Right ventricle myocardium superior (tissue), 1 donor: ENCODE data around the gene RARRES2. TPM values are rescaled to one million over a fixed set of nuclear protein-coding genes. Genes with fewer than 3 reads are reported as not detected.
A peak's percentile ranks its signal among the peaks of the same experiment; 100 is the strongest.
"Not testable (repeated sequence)": the region's sequence is repeated elsewhere in the genome, so short reads cannot be mapped to it uniquely, and the experiment has no call there.

Source experiments
- ATAC-seq: fragments of 200-7000 bp; cut with Tn5 transposase; one replicate; pipeline ENCODE4 v1.9.1; 2020; ENCODE audit warnings: mild to moderate bottlenecking; ENCODE audit not compliant: poor library complexity
- DNase-seq: peaks from one replicate; pipeline ENCODE4 v3.0.0-alpha.2; 2020
- intact Hi-C: fragments of 100-400 bp; cut with DNase I; formaldehyde crosslinking; loops from one replicate; pipeline ENCODE4 v1.11.2; 2022
- total RNA-seq: library from RNA; stranded (reverse); fragmentation: NEBNext Ultra II Directional; extraction: Animal tissue kit (Norgen Biotek cat#: 25700); gene quantifications from one replicate; pipeline ENCODE4 v1.2.1, GENCODE V29; 2021
- donor health status: DM: no; HTN: yes; CAD: no; lungs with severe emphysema.

RARRES2 gene
- total RNA-seq, 1 donor from 2014 or later: 24.0 TPM

DNA sequence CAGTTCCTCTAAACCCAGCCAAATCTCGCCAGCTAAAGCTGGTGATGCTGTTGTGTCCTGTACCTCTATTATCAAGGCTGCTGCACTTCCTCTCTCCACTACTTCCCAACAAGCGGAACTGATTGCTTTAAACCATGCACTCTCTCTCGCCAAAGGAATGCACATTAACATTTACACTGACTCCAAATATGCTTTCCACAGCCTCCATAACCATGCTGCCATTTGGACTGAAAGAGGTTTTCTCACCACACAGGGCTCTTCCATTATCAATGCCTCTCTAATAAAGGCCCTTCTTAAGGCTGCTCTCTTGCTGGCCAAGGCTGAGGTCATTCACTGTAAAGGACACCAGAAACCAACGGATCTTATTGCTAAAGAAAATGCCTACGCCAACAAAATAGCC is 29.7 kb downstream of the RARRES2 start:
- intact Hi-C loops: no loop called here
- ATAC-seq (no peak), DNase-seq (no peak)

DNA sequence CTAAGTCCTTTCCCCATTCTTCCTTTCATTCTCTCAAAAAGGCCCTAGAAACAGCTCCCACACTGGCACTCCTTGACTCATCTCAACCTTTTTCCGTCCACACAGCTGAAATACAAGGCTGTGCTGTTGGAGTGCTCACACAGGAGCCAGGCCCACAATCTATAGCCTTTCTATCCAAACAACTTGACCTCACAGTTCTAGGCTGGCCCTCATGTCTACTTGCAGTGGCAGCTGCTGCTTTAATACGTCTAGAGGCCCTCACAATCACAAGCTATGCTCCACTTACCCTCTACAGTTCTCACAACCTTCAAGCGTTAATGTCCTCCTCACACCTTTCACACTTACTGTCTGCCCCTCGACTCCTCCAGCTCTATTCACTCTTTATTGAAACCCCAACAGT is 30.3 kb downstream of the RARRES2 start:
- no peak for DNase-seq
- intact Hi-C loops: no loop called here
- ATAC-seq: no peak

DNA sequence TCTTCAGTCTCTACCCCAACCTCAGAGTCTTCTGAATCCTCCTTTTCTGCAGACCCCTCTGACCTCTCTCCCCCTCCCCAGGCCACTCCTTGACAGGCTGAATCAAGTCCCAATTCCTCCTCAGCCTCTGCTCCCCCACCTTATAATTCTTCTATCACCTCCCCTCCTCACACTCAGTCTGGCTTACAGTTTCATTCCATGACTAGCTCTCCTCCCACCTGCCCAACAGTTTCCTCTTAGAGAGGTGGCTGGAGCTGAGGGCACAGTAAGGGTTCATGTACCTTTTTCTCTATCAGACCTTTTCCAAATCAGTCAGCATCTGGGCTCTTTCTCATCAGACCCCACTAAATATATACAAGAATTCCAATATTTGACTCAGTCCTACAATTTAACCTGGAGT is 32.9 kb downstream of the RARRES2 start:
- intact Hi-C loops: no loop called here
- DNase-seq (no peak), ATAC-seq (no peak)

DNA sequence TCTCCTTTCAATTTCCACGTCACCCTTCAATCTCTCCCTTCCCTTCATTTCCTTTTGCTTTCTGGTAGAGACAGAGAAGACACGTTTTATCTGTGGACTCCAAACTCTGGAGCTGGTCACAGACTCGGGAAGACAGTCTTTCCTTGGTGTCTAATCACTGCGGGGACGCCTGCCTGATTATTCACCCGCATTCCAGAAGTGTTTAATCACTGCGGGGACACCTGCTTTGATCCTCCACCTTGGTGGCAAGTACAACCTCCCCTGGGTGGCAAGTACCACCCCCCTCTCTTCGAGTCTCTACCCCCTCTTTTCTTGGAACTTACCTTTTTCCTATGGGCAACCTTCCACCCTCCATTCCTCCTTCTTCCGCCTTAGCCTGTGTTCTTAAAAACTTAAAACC is 33.5 kb downstream of the RARRES2 start:
- intact Hi-C loops: no loop called here
- DNase-seq (no peak), ATAC-seq (no peak)

DNA sequence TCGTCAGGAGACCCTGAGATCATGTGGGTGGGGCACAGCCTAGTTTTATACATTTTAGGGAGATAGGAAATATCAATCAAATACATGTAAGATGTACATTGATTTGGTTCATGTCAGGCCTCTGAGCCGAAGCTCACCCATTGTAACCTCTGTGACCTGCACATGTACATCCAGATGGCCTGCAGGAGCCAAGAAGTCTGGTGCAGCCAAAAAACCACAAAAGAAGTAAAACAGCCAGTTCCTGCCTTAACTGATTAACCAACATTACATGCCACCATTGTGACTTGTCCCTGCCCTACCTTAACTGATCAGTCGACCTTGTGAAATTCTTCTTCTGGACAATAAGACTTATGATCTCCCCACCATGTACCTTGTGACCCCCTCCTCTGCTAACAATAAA is 34.3 kb downstream of the RARRES2 start:
- ATAC-seq: no peak
- no peak for DNase-seq
- intact Hi-C loops: no loop called here

DNA sequence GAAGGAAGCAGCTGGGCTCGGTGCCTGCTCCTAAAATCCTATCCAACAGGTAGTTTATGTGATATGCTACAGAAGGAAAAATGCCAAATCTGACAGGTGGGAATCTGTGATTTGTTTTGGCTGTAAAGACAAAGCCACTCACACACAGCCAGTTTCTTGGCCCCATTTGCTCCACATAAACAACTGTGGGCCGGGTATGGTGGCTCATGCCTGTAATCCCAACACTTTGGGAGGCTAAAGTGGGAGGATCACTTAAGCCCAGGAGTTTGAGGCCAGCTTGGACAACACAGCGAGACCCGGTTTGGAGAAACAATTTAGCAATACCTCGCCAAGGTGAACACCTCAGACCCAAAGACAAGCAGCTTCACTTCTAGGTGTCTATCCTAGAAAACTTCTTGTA is 35.1 kb downstream of the RARRES2 start:
- ATAC-seq, DNase-seq, intact Hi-C loops: not testable (repeated sequence)

DNA sequence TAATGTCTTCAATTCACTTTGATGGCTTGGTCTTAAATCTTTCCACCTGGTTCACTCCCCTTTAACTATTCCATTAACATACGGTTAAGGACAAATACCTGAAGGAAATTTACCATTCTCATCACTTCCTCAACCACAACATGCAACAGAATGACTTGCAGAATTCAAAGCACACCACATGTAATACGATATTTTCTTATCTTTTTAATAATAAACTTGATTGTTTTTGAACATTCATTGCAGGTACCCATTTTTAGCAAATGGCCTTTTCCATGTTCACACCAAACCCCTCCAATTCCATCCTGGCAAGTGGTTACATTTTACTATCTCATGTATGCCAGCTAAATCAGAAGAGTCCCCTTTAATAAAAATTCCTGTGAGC is 35.5 kb downstream of the RARRES2 start:
- ATAC-seq, intact Hi-C loops, DNase-seq: not testable (repeated sequence)

DNA sequence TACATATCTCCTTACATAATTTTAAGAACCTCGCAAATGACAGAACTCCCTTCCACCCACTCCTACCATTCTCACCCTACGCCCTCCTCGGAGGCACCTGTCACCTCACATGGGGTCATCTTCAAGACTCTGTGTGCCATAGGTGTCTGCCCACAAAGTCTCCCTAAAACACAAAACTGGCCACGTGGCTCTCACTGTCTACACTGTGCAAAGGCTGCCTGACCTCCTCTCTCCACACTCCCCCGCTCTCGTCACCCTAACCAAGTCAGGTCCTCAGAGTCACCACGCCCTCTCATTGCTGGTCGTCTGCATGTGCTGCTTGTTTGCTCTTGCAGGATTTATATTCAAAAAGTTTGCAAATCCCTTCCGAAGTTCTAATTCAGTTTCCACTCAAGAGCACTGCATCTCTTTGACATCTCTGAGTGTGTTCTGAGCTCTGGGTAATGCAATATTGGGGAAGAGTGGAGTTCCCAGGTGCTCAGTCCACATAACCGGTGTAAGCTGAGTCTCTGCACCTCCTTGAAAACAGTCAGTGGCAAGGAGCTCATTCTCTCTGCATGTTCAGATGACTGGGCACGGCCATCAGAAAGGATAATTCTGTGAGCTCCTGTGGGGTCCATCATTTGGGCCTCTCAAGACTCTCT is 36.0 kb downstream of the RARRES2 start:
- ATAC-seq, DNase-seq, intact Hi-C loops: not testable (repeated sequence)

DNA sequence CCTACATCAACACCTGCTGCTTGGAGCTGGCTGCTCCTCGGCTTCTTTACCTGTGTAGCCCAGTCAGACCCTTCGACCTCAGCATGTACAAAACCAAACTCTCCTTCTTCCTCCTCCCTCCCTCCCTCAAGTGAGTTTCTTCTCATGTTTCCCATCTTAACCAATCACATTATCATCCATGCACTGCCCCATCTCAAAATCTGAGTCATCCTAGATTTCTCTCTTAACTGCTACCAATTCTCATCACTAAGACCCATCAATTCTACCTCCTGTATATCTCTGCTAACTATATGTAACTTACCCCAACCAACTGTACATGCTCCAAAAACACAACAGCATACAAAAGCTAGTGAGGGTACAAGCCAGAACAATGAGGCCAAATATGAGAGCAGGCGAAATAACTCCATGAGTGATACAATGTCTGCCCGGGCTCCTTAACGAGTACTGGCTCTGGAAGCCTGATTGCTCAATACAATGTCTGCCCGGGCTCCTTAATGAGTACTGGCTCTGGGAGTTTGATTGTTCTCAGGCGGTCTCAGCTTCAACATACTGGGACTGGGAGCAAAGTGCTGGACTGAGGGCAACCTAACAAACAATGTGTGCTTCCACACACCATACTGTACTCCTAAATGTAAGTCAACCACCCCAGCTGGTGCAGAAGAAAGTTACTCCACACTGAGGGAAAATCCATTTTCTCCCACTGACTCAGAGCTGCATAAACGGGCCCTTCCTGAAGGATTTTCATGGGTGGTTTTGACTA is 36.8 kb downstream of the RARRES2 start:
- peak; percentile 49 for ATAC-seq
- DNase-seq, intact Hi-C loops: not testable (repeated sequence)

DNA sequence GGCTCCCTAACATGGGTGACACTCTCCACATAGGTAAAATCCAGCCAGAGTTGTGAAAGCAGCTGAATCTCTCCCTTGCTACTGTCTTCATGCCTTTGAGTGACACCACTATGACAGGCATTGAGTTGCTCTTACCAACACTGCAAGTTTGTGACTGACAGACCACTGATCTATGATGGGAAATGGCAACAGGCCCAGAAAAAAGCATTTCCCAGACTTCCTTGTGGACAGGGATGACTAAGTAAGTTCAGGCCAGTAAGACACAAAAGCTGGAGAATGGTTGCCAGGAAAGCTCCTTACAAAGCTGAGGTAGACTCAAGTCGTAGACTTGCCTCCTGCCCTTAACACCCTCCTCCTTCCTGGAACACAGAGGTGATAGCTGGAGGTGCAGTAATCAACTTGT is 38.5 kb downstream of the RARRES2 start:
- DNase-seq, intact Hi-C loops, ATAC-seq: not testable (repeated sequence)

DNA sequence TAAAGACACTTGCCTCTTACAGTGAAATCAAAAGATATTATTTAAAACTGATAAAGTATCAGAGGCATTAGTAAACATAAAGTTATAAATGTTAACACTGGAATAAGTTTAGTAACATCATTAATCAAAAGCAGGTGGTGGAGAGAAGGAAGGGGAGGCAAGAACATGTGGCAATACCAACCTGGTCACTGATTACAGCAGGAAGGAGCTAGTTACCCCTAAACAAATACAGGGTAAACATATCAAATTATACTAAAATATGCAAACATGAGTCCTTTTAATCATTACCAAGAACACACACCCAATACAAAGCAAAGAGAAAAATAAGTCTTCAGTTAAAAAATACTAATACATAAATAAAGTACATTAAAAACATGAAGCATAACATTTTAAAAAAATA is 43.5 kb downstream of the RARRES2 start:
- DNase-seq, intact Hi-C loops, ATAC-seq: not testable (repeated sequence)

DNA sequence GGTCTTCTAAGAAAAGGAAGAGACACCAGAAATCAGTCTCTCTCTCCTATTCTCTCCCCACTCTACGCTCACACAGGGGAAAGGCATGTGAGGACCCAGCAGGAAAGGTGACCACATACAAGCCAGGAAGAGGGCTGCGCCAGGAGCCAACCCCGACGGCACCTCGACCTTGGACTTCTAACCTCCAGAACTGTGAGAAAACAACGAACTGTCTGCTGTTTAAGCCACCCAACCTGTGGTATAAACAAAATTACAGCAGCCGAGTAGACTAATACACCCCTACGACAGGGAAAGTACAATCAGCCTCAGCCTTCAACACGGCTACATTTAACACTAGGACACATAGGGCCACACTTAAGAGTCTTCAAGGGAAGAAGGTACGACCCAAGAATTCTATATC is 44.6 kb downstream of the RARRES2 start:
- intact Hi-C loops, ATAC-seq, DNase-seq: not testable (repeated sequence)

DNA sequence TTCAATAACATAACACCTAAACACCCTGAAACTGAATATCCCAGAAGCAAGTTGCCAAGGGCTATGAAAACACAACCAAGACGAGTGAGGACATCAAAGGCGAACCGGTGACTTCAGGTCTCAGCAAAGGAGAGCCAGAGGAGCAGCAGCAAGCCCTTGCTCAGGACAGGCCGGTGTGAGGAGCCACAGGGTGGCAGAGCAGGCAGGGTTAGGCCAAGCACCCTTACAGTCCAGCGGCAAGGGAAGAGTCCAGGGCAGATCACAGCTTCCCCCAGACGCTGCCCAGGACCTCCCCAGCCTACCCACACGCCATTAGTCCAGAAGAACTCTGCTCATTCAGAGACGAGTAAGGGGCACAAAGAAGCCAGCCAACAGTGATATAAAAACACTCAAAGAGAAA is 45.8 kb downstream of the RARRES2 start:
- intact Hi-C loops, DNase-seq: not testable (repeated sequence)
- peak; percentile 80 for ATAC-seq

DNA sequence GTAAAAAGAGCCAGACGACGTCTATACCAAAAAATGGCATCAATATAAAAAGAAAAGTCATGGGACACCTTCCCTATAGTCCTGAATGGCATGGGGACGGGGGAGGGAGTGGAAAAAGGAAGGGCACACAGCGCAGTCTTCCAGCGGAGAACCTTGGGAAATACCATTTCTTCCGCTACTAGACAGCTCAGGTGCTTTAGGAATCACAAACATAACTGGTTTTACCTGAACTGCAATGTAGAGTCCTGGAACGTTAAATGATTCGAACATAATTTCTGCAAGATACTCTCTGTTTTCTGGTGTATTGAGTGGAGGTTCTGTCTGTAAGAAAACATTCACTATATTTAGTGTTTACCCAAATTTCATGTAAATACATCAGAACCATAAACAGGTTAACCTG is 46.4 kb downstream of the RARRES2 start:
- DNase-seq, ATAC-seq, intact Hi-C loops: not testable (repeated sequence)

DNA sequence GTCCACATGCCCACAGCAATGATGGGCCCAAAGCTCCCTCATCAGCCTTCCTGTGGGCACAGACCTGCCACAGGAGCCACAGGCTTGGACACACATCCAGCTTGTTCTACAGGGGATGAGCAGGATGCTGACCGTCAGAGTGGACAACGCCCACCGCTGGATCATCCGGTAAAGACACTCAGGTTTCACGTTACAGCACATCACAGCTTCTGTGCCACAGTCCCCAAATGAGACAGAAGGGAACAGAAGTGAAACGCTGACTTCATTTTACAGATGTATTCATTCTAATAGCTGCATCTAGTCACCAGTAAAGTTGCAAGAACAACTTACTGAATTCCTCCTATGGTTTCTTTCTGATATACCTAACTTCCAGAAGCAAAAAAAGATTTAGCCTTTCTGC is 51.1 kb downstream of the RARRES2 start:
- ATAC-seq, DNase-seq, intact Hi-C loops: not testable (repeated sequence)

DNA sequence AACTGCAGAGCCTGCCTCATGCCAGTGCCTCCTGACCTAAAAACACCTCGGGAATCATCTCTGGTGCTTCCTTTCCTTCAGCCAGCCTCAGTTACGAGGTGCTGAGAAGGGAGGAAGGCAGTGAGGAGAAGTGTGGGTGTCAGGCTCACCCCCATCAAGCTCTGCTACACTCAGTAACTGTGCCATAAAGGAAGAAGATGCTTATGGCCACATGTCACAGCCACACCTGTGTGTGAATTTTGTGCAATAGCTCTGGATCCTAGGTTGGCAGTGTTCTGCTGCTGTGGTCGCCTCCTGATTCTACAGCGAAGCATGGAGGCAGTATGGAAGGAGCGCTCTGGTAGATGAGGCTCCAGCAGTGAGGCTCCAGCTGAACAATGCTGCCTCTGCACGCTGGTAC is 52.6 kb downstream of the RARRES2 start:
- intact Hi-C loops: loop anchor here (5.0 kb wide), 1 partner anchor 133 kb away; no protein-coding TSS in a partner anchor
- not testable (repeated sequence) for DNase-seq, ATAC-seq
